H1 (cell line): Measurements from ENCODE around the gene ACTL8. TPM values are rescaled to one million over a fixed set of nuclear protein-coding genes. Genes with fewer than 3 reads are reported as not detected.

Experiments
- CTCF ChIA-PET: fragments of 300-600 bp; sonication (Branson Sonifier 250); formaldehyde crosslinking; loops from one replicate; lab custom pipeline; 2021; ENCODE audit not compliant: partially characterized antibody; lab: Charles Lee
- POLR2A ChIA-PET: fragments of 300-600 bp; sonication (Branson Sonifier 250); formaldehyde crosslinking; loops from one replicate; lab custom pipeline; 2021; ENCODE audit warnings: inconsistent platforms; ENCODE audit not compliant: partially characterized antibody; lab: Charles Lee
- DNase-seq, 2 experiments: peaks; one replicate each; pipeline versions ENCODE4 v3.0.0 to v3.0.0-alpha.2; 2010 to 2022; ENCODE audit warnings: low spot score in 2 of 2, low read depth in 1 of 2, mixed read lengths in 1 of 2
- FAIRE-seq: peaks from 2 replicates; lab custom pipeline; 2011; peaks lifted over from hg19 to GRCh38; lab: Jason Lieb, UNC
- H2AFZ ChIP-seq: 2 replicates; pipeline ENCODE4 v1.8.1; 2012; ENCODE audit warnings: low read length, inconsistent platforms
- H2AK5ac ChIP-seq: 2 replicates; pipeline ENCODE4 v1.6.1; 2013; ENCODE audit warnings: low read depth, low read length
- H2BK120ac ChIP-seq: replicated peaks from 2 replicates; pipeline ENCODE3; 2013; ENCODE audit warnings: low read depth, low read length, inconsistent platforms
- H2BK12ac ChIP-seq: 2 replicates; pipeline ENCODE4 v1.6.1; 2013; ENCODE audit warnings: low read depth, low read length
- H2BK15ac ChIP-seq: 2 replicates; pipeline ENCODE4 v1.6.1; 2013; ENCODE audit warnings: low read length
- H2BK20ac ChIP-seq: 2 replicates; pipeline ENCODE4 v1.6.1; 2013; ENCODE audit warnings: low read length
- H2BK5ac ChIP-seq: 2 replicates; pipeline ENCODE4 v1.6.1; 2013; ENCODE audit warnings: low read depth, low read length
- H3K14ac ChIP-seq: 2 replicates; pipeline ENCODE4 v1.6.1; 2013; ENCODE audit warnings: inconsistent platforms; ENCODE audit not compliant: insufficient read length
- H3K18ac ChIP-seq: 2 replicates; pipeline ENCODE4 v1.6.1; 2013; ENCODE audit warnings: low read length; ENCODE audit errors: extremely low read depth
- H3K23ac ChIP-seq: 2 replicates; pipeline ENCODE4 v1.6.1; 2013; ENCODE audit warnings: inconsistent platforms; ENCODE audit not compliant: insufficient read length
- H3K23me2 ChIP-seq: 2 replicates; pipeline ENCODE4 v1.6.1; 2013; ENCODE audit warnings: low read depth, low read length
- H3K27ac ChIP-seq: 2 replicates; pipeline ENCODE4 v1.6.1; 2011; ENCODE audit warnings: low read depth, low read length, inconsistent platforms
- H3K27me3 ChIP-seq, 4 experiments: replicated peaks in 1 of 4; 1 replicate in 1 of 4; 2 replicates in 3 of 4; pipeline versions ENCODE4 v1.6.1 to v1.8.1; 2011 to 2013; ENCODE audit warnings: low read length in 3 of 4, mild to moderate bottlenecking in 3 of 4, inconsistent platforms in 2 of 4, mixed read lengths in 2 of 4, moderate library complexity in 1 of 4; ENCODE audit not compliant: control insufficient read depth in 3 of 4, insufficient read depth in 3 of 4; ENCODE audit errors: extremely low read depth in 1 of 4
- H3K36me3 ChIP-seq, 4 experiments: 2 replicates each; pipeline versions ENCODE4 v1.6.1 to v1.8.1; 2011 to 2013; ENCODE audit warnings: mild to moderate bottlenecking in 4 of 4, low read length in 3 of 4, moderate library complexity in 2 of 4, control low read depth in 1 of 4, inconsistent platforms in 1 of 4; ENCODE audit not compliant: insufficient read depth in 4 of 4, control insufficient read depth in 2 of 4
- H3K4ac ChIP-seq: replicated peaks from 2 replicates; pipeline ENCODE3; 2013; ENCODE audit warnings: low read length, low read depth, mixed read lengths, inconsistent platforms; ENCODE audit not compliant: insufficient read length
- H3K4me1 ChIP-seq, 4 experiments: replicated peaks in 1 of 4; 1 replicate in 1 of 4; 2 replicates in 3 of 4; pipeline versions ENCODE4 v1.6.1 to v1.8.1; 2011 to 2013; ENCODE audit warnings: low read length in 3 of 4, inconsistent platforms in 2 of 4, mixed read lengths in 1 of 4; ENCODE audit not compliant: insufficient read depth in 4 of 4, control insufficient read depth in 3 of 4
- H3K4me2 ChIP-seq, 2 experiments: 2 replicates each; pipeline versions ENCODE4 v1.6.1 to v1.8.1; 2011 to 2013; ENCODE audit warnings: low read depth in 2 of 2, low read length in 2 of 2, control low read depth in 1 of 2, inconsistent platforms in 1 of 2, mild to moderate bottlenecking in 1 of 2; ENCODE audit not compliant: insufficient read depth in 1 of 2
- H3K4me3 ChIP-seq, 4 experiments: fragments of 200-600, 300-600 bp in 1 of 4; sonication (generic), shearing (Covaris generic), sonication (Bioruptor Twin) in 1 of 4; 2 replicates each; pipeline versions ENCODE4 v1.5.1 to v1.8.1; 2011 to 2016; ENCODE audit warnings: low read length in 4 of 4, low read depth in 3 of 4, control low read depth in 2 of 4, inconsistent platforms in 2 of 4, mild to moderate bottlenecking in 2 of 4, mixed read lengths in 1 of 4, moderate library complexity in 1 of 4; ENCODE audit not compliant: insufficient read depth in 2 of 4; ENCODE audit errors: extremely low read depth in 1 of 4
- H3K56ac ChIP-seq: replicated peaks from 2 replicates; pipeline ENCODE3; 2013; ENCODE audit warnings: low read depth, mild to moderate bottlenecking, mixed read lengths, low read length, inconsistent platforms; ENCODE audit not compliant: insufficient read length
- H3K79me1 ChIP-seq: 2 replicates; pipeline ENCODE4 v1.6.1; 2013; ENCODE audit warnings: low read depth, low read length, control low read depth
- H3K79me2 ChIP-seq, 2 experiments: 2 replicates each; pipeline versions ENCODE4 v1.6.1 to v1.8.1; 2012 to 2013; ENCODE audit warnings: low read length in 2 of 2, mild to moderate bottlenecking in 2 of 2, inconsistent platforms in 1 of 2; ENCODE audit not compliant: insufficient read depth in 2 of 2, control insufficient read depth in 1 of 2
- H3K9ac ChIP-seq, 4 experiments: replicated peaks in 1 of 4; 1 replicate in 1 of 4; 2 replicates in 3 of 4; pipeline versions ENCODE4 v1.6.1 to v1.8.1; 2011 to 2013; ENCODE audit warnings: low read depth in 3 of 4, low read length in 3 of 4, control low read depth in 2 of 4, mild to moderate bottlenecking in 2 of 4, moderate library complexity in 2 of 4, inconsistent platforms in 1 of 4; ENCODE audit errors: extremely low read depth in 1 of 4
- H3K9me3 ChIP-seq, 2 experiments: 2 replicates each; pipeline versions ENCODE4 v1.6.1 to v1.8.1; 2012 to 2013; ENCODE audit warnings: mild to moderate bottlenecking in 2 of 2, moderate library complexity in 2 of 2, control low read depth in 1 of 2, inconsistent platforms in 1 of 2, low read depth in 1 of 2, low read length in 1 of 2, mixed read lengths in 1 of 2; ENCODE audit not compliant: insufficient read depth in 2 of 2
- H4K20me1 ChIP-seq, 2 experiments: replicated peaks in 1 of 2; 2 replicates each; pipeline versions ENCODE3 to v1.8.1; 2011 to 2013; ENCODE audit warnings: inconsistent platforms in 2 of 2, low read length in 2 of 2, mild to moderate bottlenecking in 1 of 2; ENCODE audit not compliant: insufficient read depth in 2 of 2, control insufficient read depth in 1 of 2
- H4K5ac ChIP-seq: 2 replicates; pipeline ENCODE4 v1.6.1; 2013; ENCODE audit warnings: low read length, low read depth, mixed read lengths, inconsistent platforms; ENCODE audit not compliant: insufficient read length
- H4K8ac ChIP-seq: 2 replicates; pipeline ENCODE4 v1.8.0; 2013; ENCODE audit warnings: mild to moderate bottlenecking, moderate library complexity, low read length, inconsistent platforms; ENCODE audit not compliant: insufficient read depth; ENCODE audit errors: extremely low read depth
- H4K91ac ChIP-seq: replicated peaks from 2 replicates; pipeline ENCODE3; 2013; ENCODE audit warnings: low read length, mixed read lengths, inconsistent platforms; ENCODE audit not compliant: insufficient read length
- CBX8 ChIP-seq: fragments of 300-800, 300-1000 bp; sonication (generic); IDR thresholded peaks from 2 replicates; pipeline ENCODE4 v1.7.1; 2016; ENCODE audit warnings: low read depth, low read length, borderline replicate concordance
- JUN ChIP-seq: IDR thresholded peaks from 2 replicates; pipeline ENCODE4 v1.6.1; 2011; ENCODE audit warnings: low read depth, mild to moderate bottlenecking, improper control_type of control experiment, low read length
- POLR2A ChIP-seq, 2 experiments: IDR thresholded peaks; 1 replicate in 1 of 2; 2 replicates in 1 of 2; pipeline ENCODE4 v1.6.1; 2011; ENCODE audit warnings: low read depth in 2 of 2, low read length in 2 of 2, mild to moderate bottlenecking in 2 of 2; ENCODE audit errors: control extremely low read depth in 1 of 2
- RXRA ChIP-seq: IDR thresholded peaks from 2 replicates; pipeline ENCODE4 v1.6.1; 2011; ENCODE audit warnings: low read depth, mild to moderate bottlenecking, low read length, moderate library complexity; ENCODE audit not compliant: insufficient read depth
- SIN3A ChIP-seq, 2 experiments: IDR thresholded peaks in 1 of 2; conservative IDR thresholded peaks in 1 of 2; 2 replicates each; pipeline ENCODE4 v1.6.1; 2011 to 2012; ENCODE audit warnings: low read length in 2 of 2, improper control_type of control experiment in 1 of 2, low read depth in 1 of 2, mild to moderate bottlenecking in 1 of 2
- SIRT6 ChIP-seq: IDR thresholded peaks from one replicate; pipeline ENCODE4 v1.7.1; 2012; ENCODE audit warnings: low read length, inconsistent platforms
- SIX5 ChIP-seq: IDR thresholded peaks from 2 replicates; pipeline ENCODE4 v1.6.1; 2011; ENCODE audit warnings: mild to moderate bottlenecking, low read depth, low read length
- WGBS, 2 experiments: shearing (Covaris generic) in 1 of 2; methylation state at CpG; one replicate each; pipeline versions ENCODE4 v1.1.6 to v1.1.7; 2013 to 2015; ENCODE audit warnings: low lambda C conversion rate in 2 of 2, mixed read lengths in 2 of 2, inconsistent platforms in 1 of 2, low coverage in 1 of 2, missing lambda C conversion rate in 1 of 2; ENCODE audit not compliant: insufficient replicate concordance in 2 of 2, insufficient coverage in 1 of 2, insufficient read length in 1 of 2; ENCODE audit errors: extremely low coverage in 1 of 2, missing lambda C conversion rate in 1 of 2; 5-methylcytosine and 5-hydroxymethylcytosine counted together
- polyA plus RNA-seq, 7 experiments: library from polyadenylated mRNA; depleted of rRNA in 3 of 7; stranded (reverse) in 5 of 7; unstranded in 2 of 7; fragments of >200 nt in 5 of 7; fragments of 200-250 nt in 2 of 7; gene quantifications; 1 replicate in 5 of 7; 2 replicates in 1 of 7; 4 replicates in 1 of 7; pipeline versions ENCODE4 v1.2.1 to v1.2.3, GENCODE V29; 2011 to 2013; ENCODE audit warnings: missing spikeins in 2 of 7, mixed read lengths in 2 of 7
- total RNA-seq: library from RNA; stranded (reverse); fragmentation: NEBNext Ultra II Directional; extraction: Animal tissue kit (Norgen Biotek cat#: 25700); gene quantifications from 2 replicates; pipeline ENCODE4 v1.2.1, GENCODE V29; 2021

ACTL8 gene
- total and polyA plus RNA-seq, 2 of the 8 experiments (the other 6 are each of a cell fraction or from before 2014, with no cell fraction given) = 0.33 to 0.47 TPM

GRCh38 chr1:17744666-17745478, 10.3 kb upstream of the ACTL8 start:
- no peak overlapping the region for H3K4me2 ChIP-seq
- no peak overlapping the region for H2BK20ac ChIP-seq
- H4K20me1 ChIP-seq = no peaks in the 10 kb centered on the region
- H2BK12ac ChIP-seq = no peak overlapping the region
- H3K18ac ChIP-seq = no peak overlapping the region
- H3K9ac ChIP-seq = no peak overlapping the region
- DNase-seq = no peak
- H4K5ac ChIP-seq = no peak overlapping the region
- H3K9me3 ChIP-seq = no peaks in the 10 kb centered on the region
- no peak overlapping the region; the same call in none of the 2 replicates for H4K8ac ChIP-seq
- no peak overlapping the region for H2BK120ac ChIP-seq
- H3K27me3 ChIP-seq = no peaks in the 10 kb centered on the region
- no peak overlapping the region for H4K91ac ChIP-seq
- CTCF ChIA-PET = interaction anchor here (0.6 to 3.6 kb wide), 29 partner anchors 8 to 1265 kb away, joined by 3 to 36 read pairs (median 4); partner anchors contain the start of gene ACTL8
- no peak for FAIRE-seq
- 85% methylated on average over 11 of the region's 11 CpGs; no CpG with 5 or more reads in 1 of the 2 experiments for WGBS, 2 experiments
- H3K79me2 ChIP-seq = no peaks in the 10 kb centered on the region; a peak in 1 of 4 replicates
- H2AFZ ChIP-seq = no peak overlapping the region
- no peak overlapping the region for H3K27ac ChIP-seq
- no peak overlapping the region for H3K23ac ChIP-seq
- no peak overlapping the region for H3K56ac ChIP-seq
- no peak overlapping the region for H3K4me3 ChIP-seq
- H3K4me1 ChIP-seq = 0 out of 7 replicates have a peak, but pooled peaks cover 0 to 2% (median 0%) of the 10 kb centered on the region in 4 experiments
- no peak overlapping the region for H3K4ac ChIP-seq
- no peaks in the 10 kb centered on the region for H3K36me3 ChIP-seq
- no peak overlapping the region for H2BK5ac ChIP-seq
- no peak overlapping the region for H2AK5ac ChIP-seq
- H3K79me1 ChIP-seq = no peaks in the 10 kb centered on the region
- H3K23me2 ChIP-seq = no peaks in the 10 kb centered on the region
- POLR2A ChIA-PET = interaction anchor here (0.7 kb wide), 1 partner anchor 8 kb away, joined by 3 read pairs; no protein-coding TSS in a partner anchor
- no peak overlapping the region for H2BK15ac ChIP-seq
- H3K14ac ChIP-seq = no peak overlapping the region
- TF ChIP-seq SIRT6 (no peak), SIN3A (conservative IDR thresholded peaks at IDR 0.05 in 1 of 2, IDR thresholded peaks at IDR 0.05 in 1 of 2; ENCODE audit: low read depth in 1 of 2, low read length in 2 of 2) (no peak), POLR2A (IDR thresholded peaks at IDR 0.05; ENCODE audit: control extremely low read depth in 1 of 2, low read depth in 2 of 2, low read length in 2 of 2) (no peak), CBX8 (no peak), RXRA (no peak), SIX5 (no peak), JUN (no peak)
